Prostate gland (tissue), 2 donors: Measurements from ENCODE around the gene PCID2.

Source experiments
- POLR2A ChIP-seq: fragments of 450-650 bp; IDR thresholded peaks from one replicate; pipeline ENCODE4 v1.6.1; 2016; ENCODE audit warnings: antibody characterized with exemption, mild to moderate bottlenecking
- TF ChIP-seq, protein P1 (sequence below), 4 experiments: fragments of 200-600 bp in 2 of 4; fragments of 450-650 bp in 2 of 4; sonication (generic) in 2 of 4; IDR thresholded peaks; 1 replicate in 3 of 4; 2 replicates in 1 of 4; pipeline ENCODE4 v1.5.1; 2016 to 2019; ENCODE audit warnings: antibody characterized with exemption in 4 of 4, mild to moderate bottlenecking in 2 of 4, moderate library complexity in 2 of 4

DNA sequence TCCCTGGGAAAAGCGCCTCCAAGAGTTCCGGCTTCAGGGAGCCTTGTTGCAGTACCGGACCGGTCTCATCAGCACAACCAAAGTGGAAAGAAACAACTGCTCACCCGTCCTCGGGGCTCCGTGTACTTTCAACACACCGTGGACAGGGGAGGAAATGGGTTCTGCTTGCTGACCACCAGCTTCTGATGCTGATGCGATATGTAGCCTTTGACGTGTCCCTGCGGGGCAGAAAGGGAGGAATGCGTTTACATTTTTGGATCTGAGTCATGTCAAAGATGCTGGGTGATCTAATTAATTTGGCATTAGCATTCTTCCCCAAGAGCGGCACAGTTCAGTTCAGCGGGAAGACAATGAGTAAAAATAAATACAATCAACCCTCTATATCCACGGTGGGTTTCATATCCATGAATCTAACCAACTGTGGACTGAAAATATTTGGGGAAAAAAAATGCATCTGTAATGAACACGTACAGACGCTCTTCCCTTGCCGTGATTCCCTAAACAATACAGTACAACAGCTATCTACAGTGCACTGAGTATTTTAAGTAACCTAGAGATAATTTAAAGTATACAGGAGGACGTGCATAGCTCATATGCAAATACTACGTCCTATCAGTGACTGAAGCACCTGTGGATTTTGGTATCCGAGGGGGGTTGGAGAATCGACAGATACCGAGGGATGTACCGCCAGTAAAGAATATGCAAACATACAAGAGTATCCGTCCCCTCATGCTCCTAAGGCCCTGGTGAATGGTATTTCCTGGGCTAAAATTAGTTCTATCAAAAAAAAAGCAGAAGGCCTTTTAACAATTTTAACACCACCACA, 30.2 kb downstream of the PCID2 start:
- TF ChIP-seq POLR2A = no peak
- TF ChIP-seq, protein P1, sequence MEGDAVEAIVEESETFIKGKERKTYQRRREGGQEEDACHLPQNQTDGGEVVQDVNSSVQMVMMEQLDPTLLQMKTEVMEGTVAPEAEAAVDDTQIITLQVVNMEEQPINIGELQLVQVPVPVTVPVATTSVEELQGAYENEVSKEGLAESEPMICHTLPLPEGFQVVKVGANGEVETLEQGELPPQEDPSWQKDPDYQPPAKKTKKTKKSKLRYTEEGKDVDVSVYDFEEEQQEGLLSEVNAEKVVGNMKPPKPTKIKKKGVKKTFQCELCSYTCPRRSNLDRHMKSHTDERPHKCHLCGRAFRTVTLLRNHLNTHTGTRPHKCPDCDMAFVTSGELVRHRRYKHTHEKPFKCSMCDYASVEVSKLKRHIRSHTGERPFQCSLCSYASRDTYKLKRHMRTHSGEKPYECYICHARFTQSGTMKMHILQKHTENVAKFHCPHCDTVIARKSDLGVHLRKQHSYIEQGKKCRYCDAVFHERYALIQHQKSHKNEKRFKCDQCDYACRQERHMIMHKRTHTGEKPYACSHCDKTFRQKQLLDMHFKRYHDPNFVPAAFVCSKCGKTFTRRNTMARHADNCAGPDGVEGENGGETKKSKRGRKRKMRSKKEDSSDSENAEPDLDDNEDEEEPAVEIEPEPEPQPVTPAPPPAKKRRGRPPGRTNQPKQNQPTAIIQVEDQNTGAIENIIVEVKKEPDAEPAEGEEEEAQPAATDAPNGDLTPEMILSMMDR (IDR thresholded peaks at IDR 0.05) = no peak
